AG04449 (cell line): ENCODE measurements around the gene WASF1.
A peak's percentile ranks its signal among the peaks of the same experiment; 100 is the strongest.

Source experiments
- CTCF ChIA-PET: fragments of 350-600 bp; formaldehyde crosslinking; extraction: SDS; loops from one replicate; lab custom pipeline; 2021; ENCODE audit warnings: antibody characterized with exemption; lab: Yijun Ruan, JAX
- POLR2A ChIA-PET: fragments of 400-600, 350-600 bp; formaldehyde crosslinking; extraction: SDS; loops from one replicate; lab custom pipeline; 2020; ENCODE audit warnings: antibody characterized with exemption, inconsistent platforms; lab: Yijun Ruan, JAX
- DNase-seq: peaks from one replicate; pipeline ENCODE4 v3.0.0-alpha.2; 2010; ENCODE audit warnings: low read depth, low spot score
- H3K4me3 ChIP-seq: 2 replicates; pipeline ENCODE4 v1.5.1; 2011; ENCODE audit warnings: low read depth, mild to moderate bottlenecking, control low read depth, low read length
- CTCF ChIP-seq: IDR thresholded peaks from one replicate; pipeline ENCODE4 v1.5.1; 2011; ENCODE audit warnings: mild to moderate bottlenecking, moderate library complexity, low read length, control low read depth, inconsistent platforms; ENCODE audit not compliant: insufficient read depth; ENCODE audit errors: missing control alignments

Gene WASF1

DNA sequence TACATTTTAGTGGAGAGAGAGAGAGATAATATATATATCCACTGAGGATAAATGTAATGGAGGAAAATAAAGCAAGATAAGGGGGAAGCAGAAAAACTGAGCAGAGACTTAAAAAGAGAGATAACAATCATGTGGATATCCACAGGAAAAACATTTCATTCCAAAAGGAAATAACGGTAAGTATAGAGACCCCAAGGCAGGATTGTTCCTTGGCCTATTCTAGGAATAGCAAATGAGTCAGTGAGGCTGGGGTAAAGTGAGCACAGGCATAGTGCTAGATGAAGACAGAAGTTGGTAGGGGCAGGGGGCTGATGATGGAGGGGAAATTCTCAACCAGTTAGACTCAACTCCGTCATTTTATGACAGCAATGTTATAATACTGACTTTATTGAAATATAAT is 12.0 kb upstream of the WASF1 start:
- ChIA-PET CTCF (no interaction called here), POLR2A (no interaction called here)
- no peak for DNase-seq
- no peak for TF ChIP-seq CTCF
- H3K4me3 ChIP-seq, result no peak overlapping the region

- CTCF ChIA-PET, result no interaction called here
- DNase-seq, result no peak
- H3K4me3 ChIP-seq, result no peak overlapping the region
- POLR2A ChIA-PET, result no interaction called here
- TF ChIP-seq CTCF, result no peak
Observed at GRCh38 chr6:110190726-110191125, 11.3 kb upstream of the WASF1 start.

DNA sequence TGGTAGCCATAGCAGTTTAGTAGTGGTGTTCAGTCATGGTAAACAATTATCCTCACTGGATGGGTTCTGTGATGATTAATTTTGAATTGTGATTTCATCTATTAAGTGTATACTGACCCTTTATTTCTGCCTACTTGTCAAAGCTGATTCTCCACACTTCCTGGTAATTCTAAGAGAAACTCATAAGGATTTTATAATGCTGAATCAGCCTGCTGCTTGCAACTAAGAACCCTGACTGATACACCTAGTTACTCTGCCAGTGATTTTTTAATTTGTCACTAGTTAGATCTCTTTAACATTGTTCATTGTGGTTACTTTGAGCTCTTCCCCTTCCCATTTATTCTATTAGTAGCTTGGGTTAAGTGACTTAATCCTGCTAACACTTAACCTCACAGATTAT is 9.3 kb upstream of the WASF1 start:
- ChIA-PET POLR2A (interaction anchor here (0.7 kb wide), 1 partner anchor 97 kb away, joined by 4 read pairs; no protein-coding TSS in a partner anchor), CTCF (interaction anchor here (1.3 to 1.8 kb wide), 3 partner anchors 13 to 203 kb away, joined by 3 to 7 read pairs (median 4); no protein-coding TSS in a partner anchor)
- TF ChIP-seq CTCF, result no peak
- no peak for DNase-seq
- no peak overlapping the region for H3K4me3 ChIP-seq

- no peak overlapping the region for H3K4me3 ChIP-seq
- ChIA-PET POLR2A (no interaction called here), CTCF (no interaction called here)
- no peak for DNase-seq
- no peak for TF ChIP-seq CTCF
Observed at GRCh38 chr6:110185879-110186278, 6.4 kb upstream of the WASF1 start.

DNA sequence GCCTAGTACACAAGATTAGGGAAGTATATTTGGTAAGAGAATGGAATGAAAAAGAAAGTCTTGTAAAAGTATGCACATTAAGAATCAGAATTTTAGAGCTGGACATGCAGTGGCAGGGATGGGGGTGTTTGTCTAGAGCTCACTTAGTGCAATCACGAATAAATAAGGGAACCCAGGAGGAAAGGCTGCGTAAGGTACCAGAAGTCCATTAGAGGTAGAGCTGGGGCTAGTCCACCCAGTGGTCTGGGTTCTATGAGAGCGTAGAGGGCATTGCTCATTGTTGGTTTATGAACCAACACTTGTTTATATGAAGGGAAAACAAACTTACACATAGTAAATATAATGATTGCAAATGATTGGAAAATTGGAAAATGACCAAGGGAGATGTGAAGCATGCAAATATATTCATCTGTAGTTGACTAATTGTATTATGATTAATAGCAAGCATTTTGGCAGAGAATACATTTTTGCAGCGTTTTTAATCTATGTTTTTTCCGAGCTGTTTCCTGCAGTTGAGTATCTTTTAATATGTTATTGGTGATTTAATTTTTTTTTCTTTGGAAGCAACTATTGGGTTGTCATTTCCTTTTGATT is 3.9 kb upstream of the WASF1 start:
- DNase-seq, result no peak
- POLR2A ChIA-PET, result no interaction called here
- no peak for TF ChIP-seq CTCF
- H3K4me3 ChIP-seq, result no peak overlapping the region
- CTCF ChIA-PET, result no interaction called here

GRCh38 chr6:110181131-110182030 is 1.9 kb upstream of the WASF1 start:
- no peak for DNase-seq
- no peak for TF ChIP-seq CTCF
- CTCF ChIA-PET, result interaction anchor here (1.4 kb wide), 1 partner anchor 42 kb away, joined by 4 read pairs; no protein-coding TSS in a partner anchor
- POLR2A ChIA-PET, result no interaction called here
- peak overlapping the region; percentile 95 for H3K4me3 ChIP-seq
